NK-92 (cell line): ENCODE measurements around the gene STK4.

Experiments used
- DNase-seq: peaks from one replicate; lab custom pipeline; 2025; ENCODE audit not compliant: unreplicated experiment; lab: John Stamatoyannopoulos, UW

Gene STK4

GRCh38 chr20:45080867-45081624 is 114.7 kb downstream of the STK4 start:
- no peak for DNase-seq

GRCh38 chr20:45082468-45082867 is 116.2 kb downstream of the STK4 start:
- DNase-seq, result no peak

GRCh38 chr20:45083127-45083526 is 116.8 kb downstream of the STK4 start:
- no peak for DNase-seq

- no peak for DNase-seq
These were observed 119.0 kb downstream of the STK4 start for GRCh38 chr20:45085289-45085688.

GRCh38 chr20:45085867-45086266 is 119.6 kb downstream of the STK4 start:
- no peak for DNase-seq

GRCh38 chr20:45087097-45087790 is 120.9 kb downstream of the STK4 start:
- DNase-seq, result no peak

GRCh38 chr20:45087814-45088213 is 121.5 kb downstream of the STK4 start:
- no peak for DNase-seq

- no peak for DNase-seq
These were observed 121.9 kb downstream of the STK4 start for GRCh38 chr20:45088247-45088646.

GRCh38 chr20:45090481-45090880 is 124.2 kb downstream of the STK4 start:
- DNase-seq, result no peak

GRCh38 chr20:45091366-45091765 is 125.1 kb downstream of the STK4 start:
- DNase-seq, result no peak

- DNase-seq, result no peak
These were observed 126.6 kb downstream of the STK4 start for GRCh38 chr20:45092898-45093297.

GRCh38 chr20:45094201-45094600 is 127.9 kb downstream of the STK4 start:
- no peak for DNase-seq

- DNase-seq, result no peak
These were observed 128.7 kb downstream of the STK4 start for GRCh38 chr20:45094864-45095574.

GRCh38 chr20:45095805-45096238 is 129.5 kb downstream of the STK4 start:
- no peak for DNase-seq

- no peak for DNase-seq
These were observed 130.5 kb downstream of the STK4 start for GRCh38 chr20:45096781-45097180.

- no peak for DNase-seq
These were observed 131.3 kb downstream of the STK4 start for GRCh38 chr20:45097485-45098102.

- DNase-seq, result no peak
These were observed 131.9 kb downstream of the STK4 start for GRCh38 chr20:45098103-45098773.

GRCh38 chr20:45100563-45101245 is 134.4 kb downstream of the STK4 start, which contains the start of gene KCNS1:
Gene KCNS1, minus strand, starts transcription at chr20:45101127. Its CDS starts 1,891 bp downstream, at chr20:45099236.
- no peak for DNase-seq

GRCh38 chr20:45101333-45101850 is 135.1 kb downstream of the STK4 start:
- no peak for DNase-seq

- no peak for DNase-seq
These were observed 136.8 kb downstream of the STK4 start for GRCh38 chr20:45103072-45103471.
